Measurements from ENCODE around the gene ZNF512B.

- TF ChIP-seq, protein P1, sequence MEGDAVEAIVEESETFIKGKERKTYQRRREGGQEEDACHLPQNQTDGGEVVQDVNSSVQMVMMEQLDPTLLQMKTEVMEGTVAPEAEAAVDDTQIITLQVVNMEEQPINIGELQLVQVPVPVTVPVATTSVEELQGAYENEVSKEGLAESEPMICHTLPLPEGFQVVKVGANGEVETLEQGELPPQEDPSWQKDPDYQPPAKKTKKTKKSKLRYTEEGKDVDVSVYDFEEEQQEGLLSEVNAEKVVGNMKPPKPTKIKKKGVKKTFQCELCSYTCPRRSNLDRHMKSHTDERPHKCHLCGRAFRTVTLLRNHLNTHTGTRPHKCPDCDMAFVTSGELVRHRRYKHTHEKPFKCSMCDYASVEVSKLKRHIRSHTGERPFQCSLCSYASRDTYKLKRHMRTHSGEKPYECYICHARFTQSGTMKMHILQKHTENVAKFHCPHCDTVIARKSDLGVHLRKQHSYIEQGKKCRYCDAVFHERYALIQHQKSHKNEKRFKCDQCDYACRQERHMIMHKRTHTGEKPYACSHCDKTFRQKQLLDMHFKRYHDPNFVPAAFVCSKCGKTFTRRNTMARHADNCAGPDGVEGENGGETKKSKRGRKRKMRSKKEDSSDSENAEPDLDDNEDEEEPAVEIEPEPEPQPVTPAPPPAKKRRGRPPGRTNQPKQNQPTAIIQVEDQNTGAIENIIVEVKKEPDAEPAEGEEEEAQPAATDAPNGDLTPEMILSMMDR (conservative IDR thresholded peaks at IDR 0.05; ENCODE audit: low read length) = no peak
- TF ChIP-seq EZH2phosphoT487 (IDR thresholded peaks at IDR 0.05; ENCODE audit: borderline replicate concordance, low read depth, low read length) = no peak
These were observed 9.5 kb upstream of the ZNF512B start for GRCh38 chr20:63979229-63979556.
